ENCODE measurements around the gene NAV2. TPM values are rescaled to one million over a fixed set of nuclear protein-coding genes. Genes with fewer than 3 reads are reported as not detected.
"Not testable (repeated sequence)": the region's sequence is repeated elsewhere in the genome, so short reads cannot be mapped to it uniquely, and the experiment has no call there.

Gene NAV2
- total and polyA plus RNA-seq, 12 donors = 6.9 to 34.7 (median 20.2) TPM

DNA sequence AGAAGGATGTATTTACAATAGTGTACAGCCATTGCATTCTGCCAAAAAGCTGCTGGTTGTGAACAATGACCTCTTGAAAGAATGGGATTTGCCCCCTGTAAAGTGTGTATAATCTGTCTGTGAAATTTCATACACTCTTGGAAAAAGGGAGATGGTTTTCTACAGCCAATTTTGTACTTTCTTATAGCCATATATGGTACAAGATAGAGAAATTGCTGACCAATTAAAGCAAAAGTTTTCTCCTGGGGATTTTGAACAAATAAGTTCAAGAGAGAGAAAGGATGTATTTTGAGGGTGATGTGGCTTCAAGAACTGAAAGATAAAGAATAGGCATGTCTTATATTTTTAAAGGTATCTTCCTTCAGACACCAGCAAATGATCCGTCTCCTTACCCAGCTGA lies 211.0 kb downstream of the NAV2 start:
- H3K9me3 ChIP-seq = no peaks in the 10 kb centered on the region
- intact Hi-C loops (cut with DNase I) = no loop called here
- H3K4me3 ChIP-seq = no peak overlapping the region
- H3K27ac ChIP-seq = no peak overlapping the region
- peaks cover 0 to 4% (median 0%) of the 10 kb centered on the region in 9 donors for H3K36me3 ChIP-seq
- ATAC-seq (no peak), DNase-seq (no peak)
- H3K27me3 ChIP-seq = no peaks in the 10 kb centered on the region
- TF ChIP-seq, protein P1, sequence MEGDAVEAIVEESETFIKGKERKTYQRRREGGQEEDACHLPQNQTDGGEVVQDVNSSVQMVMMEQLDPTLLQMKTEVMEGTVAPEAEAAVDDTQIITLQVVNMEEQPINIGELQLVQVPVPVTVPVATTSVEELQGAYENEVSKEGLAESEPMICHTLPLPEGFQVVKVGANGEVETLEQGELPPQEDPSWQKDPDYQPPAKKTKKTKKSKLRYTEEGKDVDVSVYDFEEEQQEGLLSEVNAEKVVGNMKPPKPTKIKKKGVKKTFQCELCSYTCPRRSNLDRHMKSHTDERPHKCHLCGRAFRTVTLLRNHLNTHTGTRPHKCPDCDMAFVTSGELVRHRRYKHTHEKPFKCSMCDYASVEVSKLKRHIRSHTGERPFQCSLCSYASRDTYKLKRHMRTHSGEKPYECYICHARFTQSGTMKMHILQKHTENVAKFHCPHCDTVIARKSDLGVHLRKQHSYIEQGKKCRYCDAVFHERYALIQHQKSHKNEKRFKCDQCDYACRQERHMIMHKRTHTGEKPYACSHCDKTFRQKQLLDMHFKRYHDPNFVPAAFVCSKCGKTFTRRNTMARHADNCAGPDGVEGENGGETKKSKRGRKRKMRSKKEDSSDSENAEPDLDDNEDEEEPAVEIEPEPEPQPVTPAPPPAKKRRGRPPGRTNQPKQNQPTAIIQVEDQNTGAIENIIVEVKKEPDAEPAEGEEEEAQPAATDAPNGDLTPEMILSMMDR (IDR thresholded peaks at IDR 0.05) = no peak
- 96 to 98% methylated on average over 1 of the region's 1 CpG for WGBS, 2 donors
- peaks cover 0 to 12% (median 0%) of the 10 kb centered on the region in 9 donors for H3K4me1 ChIP-seq

DNA sequence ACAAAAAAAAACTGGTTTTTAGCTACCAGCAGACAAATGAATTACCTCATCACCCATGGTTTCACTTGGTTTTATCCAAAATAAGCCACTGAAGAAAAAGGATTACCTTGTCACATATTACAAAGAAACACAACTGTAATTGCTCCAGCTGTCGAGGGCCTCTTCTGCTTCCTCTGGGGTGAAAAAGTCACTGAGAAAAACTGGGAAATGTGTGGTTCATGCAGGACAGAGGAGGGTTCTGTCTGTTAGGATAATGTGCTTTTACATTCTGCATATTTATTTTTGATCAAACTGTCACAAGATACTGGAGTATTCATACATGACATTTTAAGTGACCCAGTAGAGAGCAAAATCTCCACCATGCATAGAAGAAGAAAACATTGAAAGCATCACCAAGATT lies 211.7 kb downstream of the NAV2 start:
- Histone ChIP-seq H3K4me3 (no peak overlapping the region), H3K27ac (no peak overlapping the region), H3K9me3 (no peaks in the 10 kb centered on the region), H3K4me1 (peaks cover 0 to 5% (median 0%) of the 10 kb centered on the region in 9 donors), H3K36me3 (peaks cover 0 to 4% (median 0%) of the 10 kb centered on the region in 9 donors), H3K27me3 (no peaks in the 10 kb centered on the region)
- intact Hi-C loops (cut with DNase I) = no loop called here
- TF ChIP-seq, protein P1 (IDR thresholded peaks at IDR 0.05) = no peak
- 75 to 86% methylated on average over 1 of the region's 1 CpG for WGBS, 2 donors
- ATAC-seq (no peak), DNase-seq (no peak)

DNA sequence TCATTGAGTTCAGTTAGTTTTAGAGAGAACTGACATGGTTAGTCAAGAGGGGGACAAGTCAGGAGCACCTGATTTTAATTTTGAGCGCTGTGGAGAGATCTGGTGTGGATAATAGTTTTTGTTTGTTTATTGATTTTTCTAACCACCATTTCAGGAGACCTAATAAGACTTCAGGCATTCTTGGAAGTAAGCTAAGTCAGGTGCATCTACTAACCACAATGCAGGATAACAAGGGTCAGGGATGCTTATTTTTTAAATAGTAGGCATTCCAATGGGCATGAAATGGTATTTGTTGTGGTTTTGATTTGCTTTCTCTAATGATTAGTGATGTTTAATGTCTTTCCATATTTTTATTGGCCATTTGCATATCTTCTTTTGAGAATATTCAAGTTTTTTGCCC lies 212.1 kb downstream of the NAV2 start:
- TF ChIP-seq, protein P1 (IDR thresholded peaks at IDR 0.05) = no peak
- no peaks in the 10 kb centered on the region for H3K9me3 ChIP-seq
- no peak overlapping the region for H3K27ac ChIP-seq
- H3K36me3 ChIP-seq = peaks cover 0 to 4% (median 0%) of the 10 kb centered on the region in 9 donors
- intact Hi-C loops (cut with DNase I) = no loop called here
- 44 to 66% methylated on average over 1 of the region's 1 CpG for WGBS, 2 donors
- ATAC-seq (no peak), DNase-seq (no peak)
- H3K4me3 ChIP-seq = no peak overlapping the region
- no peaks in the 10 kb centered on the region for H3K27me3 ChIP-seq
- H3K4me1 ChIP-seq = peaks cover 0 to 1% (median 0%) of the 10 kb centered on the region in 9 donors

DNA sequence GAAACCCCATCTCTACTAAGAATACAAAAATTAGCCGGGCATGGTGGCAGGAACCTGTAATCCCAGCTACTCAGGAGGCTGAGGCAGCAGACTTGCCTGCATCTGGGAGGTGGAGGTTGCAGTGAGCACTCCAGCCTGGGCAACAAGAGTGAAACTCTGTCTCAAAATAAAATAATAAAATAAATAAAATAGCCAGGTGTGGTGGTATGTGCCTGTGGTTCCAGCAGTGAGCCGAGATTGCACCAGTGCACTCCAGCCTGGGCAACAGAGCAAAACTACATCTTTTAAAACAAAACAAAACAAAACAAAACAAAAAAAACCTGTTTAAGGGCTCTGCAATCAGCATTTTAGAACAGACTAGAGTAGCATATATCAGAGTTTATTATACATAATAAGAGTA lies 214.8 kb downstream of the NAV2 start:
- H3K27me3 ChIP-seq; intact Hi-C loops (cut with DNase I); ATAC-seq; H3K4me3 ChIP-seq; H3K36me3 ChIP-seq; H3K27ac ChIP-seq; H3K9me3 ChIP-seq; DNase-seq: not testable (repeated sequence)
- WGBS, 2 donors = 92 to 93% methylated on average over 2 of the region's 2 CpGs
- H3K4me1 ChIP-seq = peaks cover 0 to 15% (median 0%) of the 10 kb centered on the region in 9 donors

DNA sequence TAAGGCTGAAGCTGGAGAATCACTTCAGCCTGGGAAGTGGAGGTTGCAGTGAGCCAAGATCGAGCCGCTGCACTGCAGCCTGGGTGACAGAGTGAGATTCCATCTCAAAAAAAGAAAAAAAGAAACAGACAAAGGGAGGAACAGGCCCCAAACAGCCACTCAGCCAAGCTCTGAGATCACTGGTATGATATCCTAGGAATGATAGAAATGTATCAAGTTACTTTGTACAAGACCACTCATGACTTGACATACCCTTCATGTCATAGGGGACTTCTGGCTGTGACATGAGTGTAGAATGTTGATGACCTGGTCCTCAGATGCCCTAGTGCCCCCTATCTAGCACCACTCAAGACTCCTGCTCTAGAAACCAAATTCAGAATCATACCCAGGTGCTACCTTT lies 216.5 kb downstream of the NAV2 start:
- H3K4me1 ChIP-seq = peaks cover 0 to 16% (median 0%) of the 10 kb centered on the region in 9 donors
- TF ChIP-seq, protein P1 (IDR thresholded peaks at IDR 0.05) = no peak
- H3K27ac ChIP-seq = no peak overlapping the region
- ATAC-seq = no peak
- 79 to 90% methylated on average over 2 of the region's 2 CpGs for WGBS, 2 donors
- DNase-seq = no peak
- peaks cover 0 to 16% (median 0%) of the 10 kb centered on the region in 9 donors for H3K36me3 ChIP-seq
- H3K27me3 ChIP-seq = no peaks in the 10 kb centered on the region
- H3K4me3 ChIP-seq = no peak overlapping the region
- intact Hi-C loops (cut with DNase I) = no loop called here
- no peaks in the 10 kb centered on the region for H3K9me3 ChIP-seq

All from heart right ventricle (tissue), 16 donors.